Measurements from ENCODE around the gene FES.

DNA sequence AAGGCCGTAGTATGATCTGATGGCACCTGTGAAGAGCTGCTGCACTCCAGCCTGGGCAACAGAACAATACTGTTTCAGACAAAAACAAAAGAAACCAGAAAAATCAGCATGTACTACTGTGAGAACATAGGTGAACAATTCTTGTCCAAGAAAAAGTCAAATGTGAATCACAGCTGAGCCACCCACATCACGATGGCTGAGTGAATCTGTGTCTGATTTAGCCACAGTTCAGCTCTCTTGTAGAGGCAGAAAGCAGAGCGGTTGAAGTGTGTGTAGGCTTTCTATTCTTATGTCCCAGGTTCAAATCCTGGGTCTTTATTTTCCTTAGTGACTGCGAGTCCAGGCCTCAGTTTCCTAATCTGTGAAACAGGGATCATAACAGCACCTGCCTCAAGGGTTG, 20.3 kb upstream of the FES start:
- TF ChIP-seq SUZ12 (IDR thresholded peaks at IDR 0.05; ENCODE audit: unreplicated experiment) (no peak), BCL3 (IDR thresholded peaks at IDR 0.05; ENCODE audit: borderline replicate concordance, insufficient read depth, low read depth, low read length, poor library complexity, severe bottlenecking) (no peak), CTCF (IDR thresholded peaks at IDR 0.05 in 2 of 3, conservative IDR thresholded peaks at IDR 0.05 in 1 of 3; ENCODE audit: control insufficient read depth in 2 of 3, extremely low read depth in 1 of 3, insufficient read depth in 1 of 3, low read depth in 3 of 3, low read length in 3 of 3) (no peak), USF2 (IDR thresholded peaks at IDR 0.05; ENCODE audit: borderline replicate concordance, low read depth, low read length) (no peak), RCOR1 (conservative IDR thresholded peaks at IDR 0.05; ENCODE audit: low read depth, low read length) (no peak), ZSCAN29 (IDR thresholded peaks at IDR 0.05) (no peak), MYC (IDR thresholded peaks at IDR 0.05; ENCODE audit: insufficient read depth, insufficient read length, insufficient replicate concordance, low read length, severe bottlenecking) (no peak), TCF7 (IDR thresholded peaks at IDR 0.05; ENCODE audit: borderline replicate concordance) (no peak), E4F1 (IDR thresholded peaks at IDR 0.05; ENCODE audit: borderline replicate concordance, partially characterized antibody) (no peak), CHD2 (IDR thresholded peaks at IDR 0.05; ENCODE audit: borderline replicate concordance, low read depth, low read length) (no peak)

Measured in GM12878 (cell line).